Activated naive CD4-positive, alpha-beta T cell treated with anti-CD3 and anti-CD28 coated beads, Interleukin-2, amount 50 U/mL, for 24 hours (primary cell): ENCODE data around the gene DDX41.

Experiments used
- H3K27ac Mint-ChIP-seq: one replicate; pipeline ENCODE4 v1.8.0; 2021; ENCODE audit warnings: mild to moderate bottlenecking, mixed read lengths
- H3K27me3 Mint-ChIP-seq: one replicate; pipeline ENCODE4 v1.8.0; 2021; ENCODE audit warnings: mixed read lengths
- H3K36me3 Mint-ChIP-seq: one replicate; pipeline ENCODE4 v1.8.0; 2021; ENCODE audit warnings: mixed read lengths
- H3K4me1 Mint-ChIP-seq: one replicate; pipeline ENCODE4 v1.8.0; 2021; ENCODE audit warnings: mixed read lengths
- H3K4me3 Mint-ChIP-seq: one replicate; pipeline ENCODE4 v1.8.0; 2021; ENCODE audit warnings: mild to moderate bottlenecking, mixed read lengths
- H3K9me3 Mint-ChIP-seq: one replicate; pipeline ENCODE4 v1.8.0; 2021; ENCODE audit warnings: mixed read lengths

Gene DDX41

GRCh38 chr5:177526791-177527190 lies 10.0 kb upstream of the DDX41 start:
- H3K27ac Mint-ChIP-seq = no peak overlapping the region
- H3K4me1 Mint-ChIP-seq = no peaks in the 10 kb centered on the region
- H3K36me3 Mint-ChIP-seq = peaks cover 6% of the 10 kb centered on the region
- H3K9me3 Mint-ChIP-seq = no peaks in the 10 kb centered on the region
- H3K4me3 Mint-ChIP-seq = no peak overlapping the region
- no peaks in the 10 kb centered on the region for H3K27me3 Mint-ChIP-seq

DNA sequence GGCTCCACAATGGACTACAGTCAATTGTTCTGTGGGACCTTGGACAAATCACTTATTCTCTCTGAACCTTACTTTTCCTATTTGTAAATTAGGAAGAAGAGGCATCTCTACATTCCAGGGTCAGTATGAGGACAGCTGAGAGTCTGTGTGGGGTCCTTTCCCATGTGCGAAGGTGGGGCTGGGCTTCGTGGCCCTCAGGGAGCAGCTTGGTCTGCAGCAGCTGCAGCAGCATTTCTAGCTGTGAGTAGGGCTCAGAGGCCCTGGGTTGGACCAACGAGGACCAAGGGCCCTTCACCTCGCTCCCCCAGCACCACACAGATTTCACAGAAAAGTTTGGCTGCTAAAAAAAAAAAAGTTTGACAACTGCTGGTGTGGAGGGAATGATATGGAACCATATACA lies 9.4 kb upstream of the DDX41 start:
- no peaks in the 10 kb centered on the region for H3K27me3 Mint-ChIP-seq
- H3K4me1 Mint-ChIP-seq = peaks cover 6% of the 10 kb centered on the region
- H3K9me3 Mint-ChIP-seq = no peaks in the 10 kb centered on the region
- no peak overlapping the region for H3K4me3 Mint-ChIP-seq
- peaks cover 5% of the 10 kb centered on the region for H3K36me3 Mint-ChIP-seq
- no peak overlapping the region for H3K27ac Mint-ChIP-seq

DNA sequence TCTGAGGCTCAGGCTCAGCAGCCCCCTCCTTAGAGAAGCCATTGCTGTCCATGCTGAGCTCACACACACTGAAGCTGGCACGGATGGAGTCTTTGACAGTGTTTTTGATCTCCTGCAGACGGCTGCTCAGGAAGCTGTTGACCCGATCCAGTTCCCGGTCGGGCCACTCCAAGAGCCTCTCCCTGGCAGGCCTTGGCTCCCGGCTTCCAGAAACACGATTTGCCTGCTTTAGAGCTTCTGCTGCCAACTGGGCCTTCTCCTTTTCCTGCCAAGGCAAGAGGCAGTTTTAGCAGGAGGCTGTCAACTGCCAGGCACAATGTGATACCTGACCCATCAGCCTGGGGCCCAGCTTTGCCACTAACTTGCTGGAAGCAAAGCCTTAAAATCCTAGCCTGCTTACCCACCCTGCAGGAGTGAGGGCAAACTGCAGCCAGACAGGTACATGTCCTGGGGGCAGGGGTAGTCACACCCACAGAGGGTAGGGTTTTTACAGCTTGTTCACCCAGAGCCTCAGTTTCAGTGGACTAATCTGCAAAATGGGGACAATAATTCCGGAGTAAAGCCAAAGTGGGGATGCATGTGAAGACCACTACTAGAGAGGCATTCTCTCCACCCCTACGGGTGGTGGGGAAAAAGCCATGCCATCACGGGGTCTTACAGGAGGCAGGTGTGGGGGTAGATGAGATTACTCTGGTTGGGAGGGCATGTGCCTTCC lies 8.3 kb upstream of the DDX41 start:
- Mint-ChIP-seq H3K4me3 (no peak overlapping the region), H3K4me1 (peaks cover 16% of the 10 kb centered on the region), H3K27ac (no peak overlapping the region), H3K9me3 (no peaks in the 10 kb centered on the region), H3K27me3 (no peaks in the 10 kb centered on the region), H3K36me3 (no peaks in the 10 kb centered on the region)

GRCh38 chr5:177524539-177524900 lies 7.8 kb upstream of the DDX41 start:
- Mint-ChIP-seq H3K27ac (no peak overlapping the region), H3K9me3 (no peaks in the 10 kb centered on the region), H3K4me3 (no peak overlapping the region), H3K4me1 (peaks cover 22% of the 10 kb centered on the region), H3K36me3 (no peaks in the 10 kb centered on the region), H3K27me3 (no peaks in the 10 kb centered on the region)

GRCh38 chr5:177523711-177524538 lies 7.2 kb upstream of the DDX41 start:
- no peaks in the 10 kb centered on the region for H3K27me3 Mint-ChIP-seq
- H3K27ac Mint-ChIP-seq = no peak overlapping the region
- H3K9me3 Mint-ChIP-seq = no peaks in the 10 kb centered on the region
- H3K4me1 Mint-ChIP-seq = peaks cover 28% of the 10 kb centered on the region
- no peaks in the 10 kb centered on the region for H3K36me3 Mint-ChIP-seq
- H3K4me3 Mint-ChIP-seq = no peak overlapping the region

- Mint-ChIP-seq H3K4me1 (peaks cover 41% of the 10 kb centered on the region), H3K36me3 (peaks cover 4% of the 10 kb centered on the region), H3K9me3 (no peaks in the 10 kb centered on the region), H3K27ac (peak overlapping the region; percentile 70), H3K27me3 (no peaks in the 10 kb centered on the region), H3K4me3 (peak overlapping the region; percentile 3)
Observed at GRCh38 chr5:177520916-177521513, 4.3 kb upstream of the DDX41 start.

DNA sequence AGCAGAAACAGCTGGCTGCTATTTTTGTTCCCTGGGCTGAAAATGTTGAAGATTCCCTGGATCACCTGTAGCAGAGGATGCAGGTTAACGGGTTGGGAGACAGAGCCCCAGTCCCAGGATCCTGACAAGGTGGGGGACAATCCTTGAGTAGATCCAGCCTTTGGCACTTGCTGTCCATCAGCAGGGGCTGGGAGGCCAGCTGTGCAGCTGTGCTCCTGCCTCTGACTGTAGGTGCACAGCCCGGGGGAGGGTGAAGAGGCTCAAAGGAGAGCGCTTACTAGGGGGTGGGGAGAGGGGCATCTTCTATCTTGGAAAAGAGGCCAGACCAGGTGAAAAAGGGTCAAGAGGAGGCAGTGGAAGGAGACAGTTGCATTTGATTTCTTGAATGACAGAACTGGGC lies 3.5 kb upstream of the DDX41 start:
- no peak overlapping the region for H3K4me3 Mint-ChIP-seq

GRCh38 chr5:177519463-177520235 lies 2.9 kb upstream of the DDX41 start:
- H3K4me1 Mint-ChIP-seq = peaks cover 51% of the 10 kb centered on the region
- no peaks in the 10 kb centered on the region for H3K9me3 Mint-ChIP-seq
- H3K27ac Mint-ChIP-seq = peak overlapping the region; percentile 83
- peaks cover 9% of the 10 kb centered on the region for H3K36me3 Mint-ChIP-seq
- peak overlapping the region; percentile 33 for H3K4me3 Mint-ChIP-seq
- no peaks in the 10 kb centered on the region for H3K27me3 Mint-ChIP-seq

More for the DNA sequence above, 3.5 kb upstream of the DDX41 start:
- Mint-ChIP-seq H3K4me1 (peaks cover 48% of the 10 kb centered on the region), H3K36me3 (peaks cover 6% of the 10 kb centered on the region), H3K27ac (peak overlapping the region; percentile 62), H3K9me3 (no peaks in the 10 kb centered on the region), H3K27me3 (no peaks in the 10 kb centered on the region)

DNA sequence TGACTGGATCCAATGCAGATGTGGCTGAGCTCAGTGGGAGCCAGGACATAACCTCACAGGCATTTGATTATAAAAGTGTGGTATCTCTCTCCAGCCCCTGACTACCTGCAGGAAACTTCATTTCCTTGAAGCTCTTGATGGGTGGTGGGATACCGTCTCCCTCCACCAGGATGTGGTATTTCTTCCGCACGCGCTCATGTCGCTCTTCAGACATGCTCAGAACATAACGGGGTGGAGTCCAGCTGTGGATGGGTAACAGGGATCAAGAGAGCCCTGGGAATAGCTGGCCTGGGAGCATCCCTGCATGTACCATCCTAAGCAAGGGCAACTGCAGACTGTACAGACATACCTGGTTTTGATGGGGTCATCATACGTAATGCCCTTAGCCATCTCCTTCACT lies 1.2 kb downstream of the DDX41 start:
- peak overlapping the region; percentile 94 for H3K4me3 Mint-ChIP-seq
- no peak overlapping the region for H3K27ac Mint-ChIP-seq
- peaks cover 40% of the 10 kb centered on the region for H3K4me1 Mint-ChIP-seq
- peaks cover 22% of the 10 kb centered on the region for H3K36me3 Mint-ChIP-seq
- H3K27me3 Mint-ChIP-seq = no peaks in the 10 kb centered on the region
- no peaks in the 10 kb centered on the region for H3K9me3 Mint-ChIP-seq

DNA sequence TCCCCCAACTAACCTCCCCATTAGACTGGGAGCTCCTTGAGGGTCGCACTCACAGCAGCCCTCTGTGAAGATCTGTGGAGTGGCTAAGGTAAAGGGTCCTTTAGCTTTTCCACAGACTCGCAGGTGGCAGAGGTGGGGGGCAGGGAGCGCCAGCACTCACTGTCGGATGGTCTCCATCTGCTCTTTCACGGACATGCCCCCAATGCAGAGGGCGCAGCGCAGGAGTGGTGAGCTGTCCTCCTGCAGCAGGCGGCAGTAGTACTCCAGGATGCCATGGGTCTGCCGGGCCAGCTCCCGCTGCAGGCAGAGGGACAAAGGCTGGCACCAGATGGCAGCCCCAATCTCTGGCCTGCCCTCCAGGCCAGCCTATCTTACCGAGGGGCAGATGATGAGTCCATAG lies 2.2 kb downstream of the DDX41 start:
- Mint-ChIP-seq H3K4me1 (peaks cover 32% of the 10 kb centered on the region), H3K9me3 (no peaks in the 10 kb centered on the region), H3K4me3 (no peak overlapping the region), H3K27me3 (no peaks in the 10 kb centered on the region), H3K36me3 (peaks cover 22% of the 10 kb centered on the region), H3K27ac (no peak overlapping the region)

GRCh38 chr5:177513500-177513899 lies 3.3 kb downstream of the DDX41 start:
- H3K9me3 Mint-ChIP-seq = no peaks in the 10 kb centered on the region
- H3K4me1 Mint-ChIP-seq = peaks cover 25% of the 10 kb centered on the region
- no peak overlapping the region for H3K4me3 Mint-ChIP-seq
- H3K36me3 Mint-ChIP-seq = peaks cover 22% of the 10 kb centered on the region
- no peaks in the 10 kb centered on the region for H3K27me3 Mint-ChIP-seq
- no peak overlapping the region for H3K27ac Mint-ChIP-seq

DNA sequence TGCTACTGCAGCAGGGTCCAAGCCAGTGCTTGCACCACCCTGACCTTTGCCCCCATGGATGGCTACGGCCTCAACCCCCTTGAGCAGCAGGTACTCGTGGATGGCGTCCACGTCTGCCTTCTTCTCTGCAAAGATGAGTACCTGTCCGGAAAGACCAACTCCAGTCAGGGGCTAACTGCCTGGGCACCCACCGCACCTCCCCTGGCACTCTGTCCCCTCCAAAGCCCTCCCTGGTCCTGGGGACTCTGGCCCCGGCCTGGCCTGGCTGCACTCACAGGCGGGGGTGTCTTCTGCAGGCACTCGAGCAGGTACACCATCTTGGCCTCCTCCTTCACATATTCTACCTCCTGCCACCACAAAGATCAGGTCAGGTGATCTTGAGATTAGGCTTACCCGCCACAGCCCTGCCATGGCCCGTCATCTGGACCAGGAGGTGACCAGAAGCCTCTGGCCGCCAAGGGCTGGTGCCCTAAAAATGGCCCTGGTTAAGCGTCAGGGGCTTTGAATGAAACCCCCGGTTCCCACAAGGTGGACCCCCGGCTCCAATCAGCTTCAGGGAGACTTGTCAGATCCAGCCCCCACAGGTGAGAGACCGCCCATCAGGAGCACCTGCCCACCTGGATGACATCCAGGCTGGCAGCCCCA lies 3.9 kb downstream of the DDX41 start:
- H3K9me3 Mint-ChIP-seq = no peaks in the 10 kb centered on the region
- H3K4me1 Mint-ChIP-seq = peaks cover 25% of the 10 kb centered on the region
- peak overlapping the region; percentile 23 for H3K4me3 Mint-ChIP-seq
- peaks cover 22% of the 10 kb centered on the region for H3K36me3 Mint-ChIP-seq
- H3K27ac Mint-ChIP-seq = no peak overlapping the region
- H3K27me3 Mint-ChIP-seq = no peaks in the 10 kb centered on the region

GRCh38 chr5:177511796-177512675 lies 4.7 kb downstream of the DDX41 start:
- H3K4me1 Mint-ChIP-seq = peaks cover 21% of the 10 kb centered on the region

DNA sequence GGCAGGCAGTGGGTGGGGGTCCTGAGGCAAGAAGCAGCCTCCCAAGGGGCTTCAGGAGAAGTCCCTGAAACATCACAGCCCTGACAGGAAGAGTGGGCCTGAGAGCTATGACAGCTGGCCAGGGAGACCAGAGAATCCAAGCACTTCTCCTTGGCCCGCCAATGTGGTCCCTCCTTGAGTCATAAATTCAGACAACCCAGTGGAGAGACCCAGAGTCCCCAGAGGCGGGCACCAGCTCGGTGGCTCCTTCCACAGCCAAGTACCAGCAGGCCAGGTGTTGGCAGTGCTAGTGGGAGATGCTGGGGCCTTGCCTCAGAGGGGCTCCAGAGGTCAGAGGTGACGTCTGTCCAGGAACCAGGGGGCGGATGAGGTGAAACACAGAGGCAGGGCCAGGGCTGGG lies 5.6 kb downstream of the DDX41 start:
- Mint-ChIP-seq H3K9me3 (no peaks in the 10 kb centered on the region), H3K27ac (no peak overlapping the region), H3K27me3 (no peaks in the 10 kb centered on the region), H3K4me3 (no peak overlapping the region), H3K4me1 (peaks cover 15% of the 10 kb centered on the region), H3K36me3 (peaks cover 18% of the 10 kb centered on the region)

More at GRCh38 chr5:177511796-177512675, 4.7 kb downstream of the DDX41 start:
- Mint-ChIP-seq H3K4me3 (no peak overlapping the region), H3K27me3 (no peaks in the 10 kb centered on the region), H3K9me3 (no peaks in the 10 kb centered on the region), H3K27ac (no peak overlapping the region), H3K36me3 (peaks cover 22% of the 10 kb centered on the region)
